ENCODE data around the gene POLA1.

- TF ChIP-seq CTCF (IDR thresholded peaks at IDR 0.05; ENCODE audit: poor library complexity) (no peak), EZH2phosphoT487 (IDR thresholded peaks at IDR 0.05; ENCODE audit: low read depth, severe bottlenecking, unreplicated experiment) (no peak)
These were observed 67.6 kb downstream of the POLA1 start for GRCh38 chrX:24761306-24761705.

Measured in hepatocyte (in vitro differentiated cells).